GM12801 (cell line): ENCODE results near the gene COL8A2.

Experiments used
- CTCF ChIP-seq: IDR thresholded peaks from one replicate; pipeline ENCODE4 v1.5.1; 2011; ENCODE audit warnings: control low read depth; ENCODE audit not compliant: insufficient read length; ENCODE audit errors: extremely low read depth

The COL8A2 gene

GRCh38 chr1:36080801-36081200 is 44.2 kb downstream of the COL8A2 start:
- no peak for TF ChIP-seq CTCF

GRCh38 chr1:36080236-36080635 is 44.8 kb downstream of the COL8A2 start:
- no peak for TF ChIP-seq CTCF

- no peak for TF ChIP-seq CTCF
Observed at GRCh38 chr1:36076979-36077573, 47.9 kb downstream of the COL8A2 start.

GRCh38 chr1:36070349-36070748 is 54.7 kb downstream of the COL8A2 start:
- no peak for TF ChIP-seq CTCF

GRCh38 chr1:36068866-36069265 is 56.2 kb downstream of the COL8A2 start:
- no peak for TF ChIP-seq CTCF

GRCh38 chr1:36067871-36068270 is 57.2 kb downstream of the COL8A2 start:
- TF ChIP-seq CTCF: no peak

GRCh38 chr1:36062315-36062714 is 62.7 kb downstream of the COL8A2 start:
- TF ChIP-seq CTCF: no peak
